Hippocampal formation (tissue), 2 donors: Measurements from ENCODE around the gene KRTAP5-4.
"Not testable (repeated sequence)": the region's sequence is repeated elsewhere in the genome, so short reads cannot be mapped to it uniquely, and the experiment has no call there.

Experiments used
- DNase-seq, 2 donors: peaks; one replicate each; lab custom pipeline; 2025; lab: John Stamatoyannopoulos, UW

Gene KRTAP5-4

GRCh38 chr11:1652771-1653540 lies 31.0 kb upstream of the KRTAP5-4 start:
- peak; percentile 37 to 65 for DNase-seq

DNA sequence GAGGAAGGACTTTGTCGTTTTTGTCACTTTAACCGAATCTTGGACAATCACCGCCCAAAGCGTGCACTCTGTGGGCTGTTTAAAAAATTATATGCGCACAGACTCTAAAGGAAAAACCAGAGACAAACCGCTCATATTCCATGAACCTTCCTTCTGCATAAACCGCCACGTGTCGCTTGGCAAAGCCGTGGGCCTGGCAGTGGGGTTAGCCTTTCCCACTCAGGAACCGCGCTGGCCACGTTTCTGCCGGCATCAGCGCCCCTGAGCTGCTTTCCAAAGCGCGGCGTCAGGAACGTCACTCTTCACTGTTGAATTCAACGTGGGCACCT lies 30.5 kb upstream of the KRTAP5-4 start:
- no peak for DNase-seq

GRCh38 chr11:1652026-1652425 lies 30.1 kb upstream of the KRTAP5-4 start:
- no peak for DNase-seq

DNA sequence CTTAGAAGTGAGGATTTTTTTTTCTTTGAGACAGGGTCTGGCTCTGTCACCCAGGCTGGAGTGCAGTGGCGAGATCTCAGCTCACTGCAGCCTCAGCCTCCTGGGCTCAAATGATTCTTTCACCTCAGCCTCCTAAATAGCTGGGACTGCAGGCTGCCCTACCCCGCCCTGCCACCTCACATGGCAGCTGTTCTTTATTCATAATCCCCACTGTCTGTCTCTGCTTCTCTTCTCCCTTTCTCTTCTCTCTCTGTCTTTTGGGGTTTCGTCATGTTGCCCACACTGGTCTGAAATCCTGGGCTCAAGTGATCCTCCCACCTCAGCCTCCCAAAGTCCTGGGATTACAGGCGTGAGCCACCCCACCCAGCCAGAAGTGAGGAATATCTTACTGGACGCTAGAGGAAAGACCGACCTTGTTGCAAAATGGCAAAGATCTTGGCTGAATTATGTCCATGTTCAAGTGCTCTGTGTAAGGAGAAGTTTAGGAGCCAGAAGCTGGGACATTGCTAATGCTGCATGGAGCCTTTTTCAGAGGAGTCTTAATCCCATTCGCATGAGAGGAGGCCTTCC lies 29.6 kb upstream of the KRTAP5-4 start:
- no peak for DNase-seq

- no peak for DNase-seq
Observed at GRCh38 chr11:1650918-1651262, 29.0 kb upstream of the KRTAP5-4 start.

GRCh38 chr11:1650034-1650917 lies 28.3 kb upstream of the KRTAP5-4 start:
- DNase-seq: no peak

GRCh38 chr11:1648653-1649420 lies 26.9 kb upstream of the KRTAP5-4 start:
- no peak for DNase-seq

DNA sequence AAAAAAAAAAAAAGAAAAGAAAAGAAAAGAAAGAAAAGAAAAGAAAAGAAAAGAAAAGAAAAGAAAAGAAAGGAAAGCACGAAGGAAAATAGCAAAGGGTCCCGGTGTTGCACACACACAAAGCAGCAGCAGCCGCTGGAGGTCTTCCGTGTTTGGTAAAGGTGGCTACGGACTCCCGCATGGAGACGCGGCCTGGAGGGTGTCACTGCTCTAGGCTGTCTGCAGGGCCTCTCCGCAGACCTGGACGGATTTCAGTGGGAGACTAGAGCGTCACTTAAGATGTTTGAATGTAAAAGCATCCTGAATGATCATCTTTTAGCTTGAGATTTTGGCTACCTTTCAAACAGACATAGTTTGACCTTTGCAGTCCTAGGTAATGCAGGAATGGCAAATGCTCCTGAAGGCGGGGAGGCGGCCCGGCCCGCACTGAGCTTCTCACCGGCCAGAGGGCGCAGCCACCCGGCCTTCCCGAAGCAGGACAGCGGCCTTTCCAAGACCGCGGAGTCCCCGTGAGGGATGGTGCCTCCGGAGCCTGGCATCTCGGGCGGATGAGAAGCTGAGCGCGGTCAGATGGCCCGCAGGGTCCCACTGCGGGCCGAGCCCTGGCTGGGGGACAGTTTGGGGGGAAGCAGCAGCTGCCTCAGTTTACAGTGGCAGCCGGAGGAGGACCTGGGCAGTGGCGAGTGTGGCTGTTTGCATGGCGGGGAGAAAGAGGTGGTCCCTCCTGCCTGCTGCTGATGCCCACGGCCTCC lies 26.1 kb upstream of the KRTAP5-4 start:
- DNase-seq: no peak

- not testable (repeated sequence) for DNase-seq
Observed at GRCh38 chr11:1646540-1646939, 24.6 kb upstream of the KRTAP5-4 start.

- no peak for DNase-seq
Observed at GRCh38 chr11:1645357-1645821, 23.5 kb upstream of the KRTAP5-4 start.

DNA sequence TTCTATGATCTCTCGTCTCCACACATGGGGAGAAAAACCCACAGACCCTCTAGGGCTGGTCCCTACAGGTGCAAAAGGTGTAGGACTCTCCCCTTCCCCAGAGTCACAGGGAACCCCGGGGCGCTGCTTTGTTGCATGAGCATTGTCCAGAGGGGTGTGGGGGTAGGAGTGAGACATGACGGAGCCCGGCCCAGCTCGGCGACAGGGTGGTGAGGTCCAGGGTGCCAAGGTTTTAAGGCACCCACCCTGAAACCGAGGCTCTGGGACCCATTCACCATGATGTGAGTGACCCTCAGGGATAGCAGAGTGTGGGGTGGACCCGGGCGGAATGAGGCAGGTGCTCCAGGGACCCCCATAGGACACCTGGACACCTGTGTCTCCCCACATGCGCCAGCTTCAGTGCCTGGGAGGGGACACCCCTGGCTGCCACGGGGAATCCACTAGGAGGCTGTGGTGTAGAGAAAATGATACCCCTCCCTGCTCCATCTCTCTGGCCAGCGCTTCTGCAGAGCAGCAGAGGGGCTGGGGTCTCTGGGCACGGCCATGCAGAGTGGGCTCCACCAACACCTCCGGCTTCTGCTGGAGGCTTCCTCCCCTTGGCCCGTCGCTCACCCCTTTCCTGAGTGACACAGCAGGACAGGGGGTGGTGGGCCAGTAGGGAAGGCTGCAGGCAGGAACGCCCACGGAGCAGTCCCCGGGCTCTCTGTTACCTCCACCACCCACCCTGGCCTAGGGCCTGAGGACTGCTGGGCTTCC lies 22.8 kb upstream of the KRTAP5-4 start:
- DNase-seq: no peak

DNA sequence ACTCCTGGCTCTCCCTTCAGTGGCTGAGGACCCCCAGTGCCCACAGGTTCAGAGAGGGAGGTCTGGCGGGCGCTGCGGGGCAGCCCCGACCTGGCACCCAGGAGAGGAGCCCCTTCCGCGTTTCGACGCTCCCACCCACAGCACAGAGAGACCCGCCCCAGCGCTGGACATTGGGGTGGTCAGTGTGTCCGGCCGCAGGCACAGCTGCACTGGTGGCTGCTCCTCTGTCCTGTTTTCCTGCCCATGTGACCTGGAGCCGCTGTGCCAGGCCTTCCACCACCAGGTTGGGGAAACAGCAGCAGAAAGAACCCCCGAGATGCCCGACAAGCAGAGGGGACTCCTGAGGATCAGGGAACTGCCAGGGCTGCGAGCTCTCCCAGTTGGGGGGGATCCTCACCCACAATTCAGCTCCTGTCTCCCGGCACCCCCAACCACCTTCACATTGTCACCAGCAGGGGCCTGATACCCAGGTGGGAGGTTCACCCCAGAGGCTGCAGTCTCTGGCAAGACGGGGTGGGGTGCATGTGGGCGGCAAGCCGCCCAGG lies 21.3 kb upstream of the KRTAP5-4 start:
- DNase-seq: no peak

GRCh38 chr11:1642288-1643145 lies 20.6 kb upstream of the KRTAP5-4 start:
- DNase-seq: no peak

DNA sequence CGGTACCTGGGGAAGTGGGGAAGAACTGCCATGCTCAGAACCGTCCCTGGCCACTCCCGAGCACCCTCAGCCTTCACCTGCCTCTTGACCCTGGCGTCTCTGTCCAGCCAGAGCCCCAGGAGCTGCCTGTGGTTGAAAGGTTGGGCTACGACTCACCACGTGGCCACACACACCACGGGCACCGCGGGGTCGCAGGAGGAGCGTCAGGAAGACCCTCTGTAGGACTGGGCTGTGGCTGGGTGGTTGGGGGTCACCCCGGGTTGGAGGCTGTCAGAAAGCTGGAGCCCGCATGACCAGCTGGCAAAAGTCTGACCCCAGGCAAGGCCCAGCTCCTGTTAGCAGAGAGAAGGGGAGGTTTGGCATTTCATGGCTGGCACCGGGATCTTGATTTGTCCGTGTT lies 19.2 kb upstream of the KRTAP5-4 start:
- no peak for DNase-seq

DNA sequence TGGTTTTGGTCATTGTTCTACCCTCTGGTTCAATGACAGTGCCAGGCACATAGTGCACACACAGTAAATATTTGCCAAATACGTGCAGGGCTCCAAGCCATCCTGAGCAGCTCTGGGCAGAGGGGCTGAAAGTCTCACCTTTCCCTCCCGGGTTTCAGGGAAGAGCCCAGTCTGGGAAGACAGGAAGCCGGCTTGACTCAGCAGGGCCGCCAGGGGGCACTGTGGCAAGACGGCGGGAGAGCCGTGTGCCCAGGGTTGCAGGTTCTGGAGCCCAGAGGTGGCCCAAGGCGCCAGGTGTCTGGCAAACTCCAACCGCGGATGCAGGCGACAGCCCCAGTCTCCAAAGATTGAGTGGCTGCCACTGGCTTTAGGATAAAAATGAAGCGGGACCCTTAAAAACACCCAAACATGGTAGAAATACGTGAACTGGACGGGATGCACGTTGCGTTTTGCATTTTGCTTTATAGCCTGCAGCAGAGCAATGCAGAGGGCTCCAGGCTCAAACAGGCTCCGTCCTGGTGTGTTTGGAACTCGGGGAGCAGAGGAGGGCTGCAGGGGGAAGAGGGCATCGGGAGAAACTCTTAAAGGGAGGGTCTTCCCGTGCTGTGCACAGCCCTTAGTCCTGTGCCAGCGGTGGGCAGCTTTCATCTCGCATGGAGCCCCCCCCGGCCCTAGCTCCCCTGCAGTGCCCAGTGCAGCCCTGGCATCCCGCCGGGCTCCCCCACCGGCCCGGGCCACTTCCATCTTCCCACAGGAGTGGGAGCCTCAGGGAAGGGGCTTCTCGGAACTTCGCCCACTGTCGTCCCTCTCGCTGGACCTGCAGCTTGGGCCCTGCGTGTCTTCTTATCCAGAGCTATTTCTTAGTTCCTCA lies 18.4 kb upstream of the KRTAP5-4 start:
- DNase-seq: no peak

DNA sequence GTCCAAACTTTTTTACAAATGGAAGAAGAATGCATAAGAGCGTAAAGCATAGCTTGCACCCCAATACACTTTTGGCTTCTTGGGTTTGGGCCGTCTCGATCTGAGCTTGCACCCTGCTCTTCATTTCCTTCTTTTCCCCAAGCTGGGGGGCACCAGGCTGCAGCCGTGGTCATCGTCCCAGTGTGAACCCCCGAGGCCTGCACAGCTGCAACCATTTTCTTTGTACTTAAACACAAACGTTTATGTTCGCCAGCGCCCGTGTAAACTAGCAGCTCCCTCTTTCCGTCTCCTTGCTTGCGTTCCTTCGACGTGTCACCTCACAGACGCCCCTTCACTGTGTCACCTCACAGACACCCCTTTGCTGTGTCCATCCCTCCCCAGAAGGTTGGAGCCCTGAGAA lies 17.7 kb upstream of the KRTAP5-4 start:
- no peak for DNase-seq

GRCh38 chr11:1639102-1639620 lies 17.2 kb upstream of the KRTAP5-4 start:
- DNase-seq: no peak

DNA sequence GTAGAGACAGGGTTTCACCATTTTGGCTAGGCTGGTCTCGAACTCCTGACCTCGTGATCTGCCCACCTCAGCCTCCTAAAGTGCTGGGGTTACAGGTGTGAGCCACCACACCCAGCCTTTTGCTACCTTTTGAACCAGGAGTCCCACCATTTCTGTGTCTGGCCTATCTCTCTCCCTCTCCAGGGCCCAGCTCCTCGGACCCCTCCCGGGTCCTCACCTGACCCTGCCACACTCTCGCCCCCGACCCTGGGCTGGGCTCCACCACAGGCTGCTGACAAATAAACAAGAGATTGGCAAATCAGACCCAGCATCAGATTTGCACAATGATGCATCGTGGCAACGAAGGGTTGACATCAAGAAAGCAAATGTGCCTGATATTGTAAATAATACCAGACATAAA lies 16.4 kb upstream of the KRTAP5-4 start:
- DNase-seq: no peak
